ENCODE data around the gene MAP3K7CL. TPM values are rescaled to one million over a fixed set of nuclear protein-coding genes. Genes with fewer than 3 reads are reported as not detected.

The MAP3K7CL gene
- total RNA-seq, 6 experiments from 2014 or later: 2.0 to 3.5 (median 2.8) TPM

DNA sequence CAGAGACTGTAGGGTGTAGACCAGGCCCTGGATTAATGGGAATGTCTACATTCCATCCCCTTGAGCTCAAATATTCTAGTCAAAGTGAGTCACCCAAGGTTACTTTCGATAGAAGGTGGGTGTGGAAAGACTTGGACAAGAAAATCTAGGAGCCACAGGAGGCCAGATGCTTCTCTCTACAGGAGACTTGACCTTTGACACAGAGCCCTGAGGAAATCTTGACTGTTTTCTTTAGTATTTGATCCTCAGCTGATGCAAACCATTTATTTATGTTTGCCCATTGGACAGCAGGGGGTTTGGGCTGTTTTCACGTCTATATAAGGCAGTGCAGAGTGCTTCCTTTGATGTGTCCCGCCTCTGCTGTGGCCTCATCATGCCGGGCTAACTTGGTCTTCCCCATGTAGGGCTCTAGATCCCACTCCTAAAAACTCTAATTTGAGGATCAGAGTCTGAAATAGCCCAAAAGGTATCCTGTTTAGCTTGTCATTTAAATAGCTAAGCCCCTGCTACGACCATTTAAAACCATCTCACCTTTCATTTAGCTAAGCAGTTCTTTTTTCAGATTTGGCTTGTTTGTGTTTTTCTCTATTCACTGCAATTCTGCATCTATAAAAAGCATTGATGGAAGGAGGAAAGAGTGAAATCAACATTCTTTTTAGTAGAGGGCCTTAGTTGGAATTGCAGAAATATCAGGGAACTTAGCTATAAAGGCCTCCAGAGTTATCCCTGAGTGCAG is 15.5 kb upstream of the MAP3K7CL start:
- no peak overlapping the region for H3K27ac ChIP-seq
- no peak overlapping the region for H3K4me3 ChIP-seq
- TF ChIP-seq, protein P1, sequence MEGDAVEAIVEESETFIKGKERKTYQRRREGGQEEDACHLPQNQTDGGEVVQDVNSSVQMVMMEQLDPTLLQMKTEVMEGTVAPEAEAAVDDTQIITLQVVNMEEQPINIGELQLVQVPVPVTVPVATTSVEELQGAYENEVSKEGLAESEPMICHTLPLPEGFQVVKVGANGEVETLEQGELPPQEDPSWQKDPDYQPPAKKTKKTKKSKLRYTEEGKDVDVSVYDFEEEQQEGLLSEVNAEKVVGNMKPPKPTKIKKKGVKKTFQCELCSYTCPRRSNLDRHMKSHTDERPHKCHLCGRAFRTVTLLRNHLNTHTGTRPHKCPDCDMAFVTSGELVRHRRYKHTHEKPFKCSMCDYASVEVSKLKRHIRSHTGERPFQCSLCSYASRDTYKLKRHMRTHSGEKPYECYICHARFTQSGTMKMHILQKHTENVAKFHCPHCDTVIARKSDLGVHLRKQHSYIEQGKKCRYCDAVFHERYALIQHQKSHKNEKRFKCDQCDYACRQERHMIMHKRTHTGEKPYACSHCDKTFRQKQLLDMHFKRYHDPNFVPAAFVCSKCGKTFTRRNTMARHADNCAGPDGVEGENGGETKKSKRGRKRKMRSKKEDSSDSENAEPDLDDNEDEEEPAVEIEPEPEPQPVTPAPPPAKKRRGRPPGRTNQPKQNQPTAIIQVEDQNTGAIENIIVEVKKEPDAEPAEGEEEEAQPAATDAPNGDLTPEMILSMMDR (IDR thresholded peaks at IDR 0.05): no peak
- TF ChIP-seq POLR2A (IDR thresholded peaks at IDR 0.05): no peak
- DNase-seq (no peak), ATAC-seq (no peak)
- 58% methylated on average over 4 of the region's 5 CpGs for WGBS (ENCODE audit: insufficient coverage, low coverage, low lambda C conversion rate, missing lambda C conversion rate)
- no peaks in the 10 kb centered on the region for H3K36me3 ChIP-seq
- no peaks in the 10 kb centered on the region for H3K4me1 ChIP-seq
- no peaks in the 10 kb centered on the region for H3K27me3 ChIP-seq
- no peaks in the 10 kb centered on the region for H3K9me3 ChIP-seq
- intact Hi-C loops (cut with DNase I): no loop called here

DNA sequence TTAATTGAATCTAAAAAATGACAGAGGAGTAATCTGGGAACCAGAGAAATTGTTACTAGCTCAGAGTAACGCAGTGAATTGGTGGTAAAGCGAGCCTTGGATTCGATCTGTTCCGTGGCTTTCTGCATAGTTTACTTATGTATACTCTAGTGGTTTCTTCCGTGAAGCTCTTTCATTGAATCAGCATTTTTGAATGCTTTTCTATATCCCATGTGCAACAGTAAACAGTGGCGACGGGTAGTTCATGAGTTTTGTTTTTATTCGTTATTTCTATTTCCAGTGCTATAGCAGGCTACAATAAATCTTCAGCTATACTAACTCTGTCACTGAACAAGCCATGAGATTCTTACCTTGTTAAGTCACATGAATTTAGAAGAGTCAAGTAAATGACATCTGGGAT is 14.5 kb upstream of the MAP3K7CL start:
- Histone ChIP-seq H3K27me3 (no peaks in the 10 kb centered on the region), H3K27ac (no peak overlapping the region), H3K9me3 (no peaks in the 10 kb centered on the region), H3K4me1 (no peaks in the 10 kb centered on the region), H3K36me3 (no peaks in the 10 kb centered on the region), H3K4me3 (no peak overlapping the region)
- TF ChIP-seq, protein P1 (IDR thresholded peaks at IDR 0.05): no peak
- TF ChIP-seq POLR2A (IDR thresholded peaks at IDR 0.05): no peak
- WGBS (ENCODE audit: insufficient coverage, low coverage, low lambda C conversion rate, missing lambda C conversion rate): 89% methylated on average over 8 of the region's 8 CpGs
- ATAC-seq (no peak), DNase-seq (no peak)
- intact Hi-C loops (cut with DNase I): no loop called here

DNA sequence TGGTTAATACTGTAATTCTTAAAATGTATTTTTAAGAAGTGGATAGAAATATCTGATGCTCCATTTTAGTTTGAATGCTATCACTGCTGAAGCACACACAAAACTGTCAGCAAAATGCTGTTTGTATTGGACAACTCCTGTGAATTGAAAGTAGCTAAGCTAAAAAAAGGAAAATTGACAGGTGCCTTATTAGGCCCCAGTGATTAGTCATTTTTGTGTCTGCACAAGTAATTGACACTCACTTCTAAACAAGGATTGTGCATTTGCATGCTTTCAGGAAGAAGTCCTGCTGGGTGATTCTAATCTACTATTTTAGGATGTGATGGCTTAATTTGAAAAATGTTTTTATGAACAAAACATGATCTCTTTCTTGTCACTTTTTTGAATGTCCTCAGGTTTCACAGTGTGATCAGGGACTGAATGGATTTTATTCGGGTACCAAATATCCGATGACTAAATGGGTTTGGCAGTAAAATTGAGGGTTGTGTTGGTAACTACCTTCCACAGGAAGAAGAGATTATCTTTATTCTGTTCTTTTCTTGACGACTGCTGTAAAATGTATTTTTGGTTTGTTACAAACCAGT is 13.0 kb upstream of the MAP3K7CL start:
- Histone ChIP-seq H3K27ac (no peak overlapping the region), H3K9me3 (no peaks in the 10 kb centered on the region), H3K27me3 (no peaks in the 10 kb centered on the region), H3K36me3 (no peaks in the 10 kb centered on the region), H3K4me3 (no peak overlapping the region), H3K4me1 (no peaks in the 10 kb centered on the region)
- intact Hi-C loops (cut with DNase I): no loop called here
- ATAC-seq (no peak), DNase-seq (no peak)
- TF ChIP-seq, protein P1 (IDR thresholded peaks at IDR 0.05): no peak
- TF ChIP-seq POLR2A (IDR thresholded peaks at IDR 0.05): no peak
- WGBS (ENCODE audit: insufficient coverage, low coverage, low lambda C conversion rate, missing lambda C conversion rate): 90% methylated on average over 3 of the region's 3 CpGs

DNA sequence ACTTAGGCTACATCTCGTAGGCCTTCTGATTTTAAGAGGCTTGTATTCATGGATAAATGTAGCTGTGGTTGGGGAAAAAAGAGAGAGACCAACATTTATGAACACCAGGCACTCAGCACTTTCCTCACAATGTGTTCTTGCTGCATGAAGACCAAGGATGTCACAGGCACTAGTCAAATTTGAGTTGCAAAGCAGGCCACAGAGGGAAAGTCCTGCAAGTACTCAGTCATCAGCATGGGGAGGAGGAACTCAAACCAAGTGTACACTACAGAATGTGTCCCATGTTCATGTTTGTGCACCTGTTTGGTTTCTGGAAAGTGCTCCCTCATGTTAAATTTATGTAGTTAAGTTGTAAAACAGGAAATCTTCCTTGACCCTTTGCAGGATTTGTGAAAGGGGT is 8.7 kb upstream of the MAP3K7CL start:
- no peak for TF ChIP-seq POLR2A (IDR thresholded peaks at IDR 0.05)
- TF ChIP-seq, protein P1 (IDR thresholded peaks at IDR 0.05): no peak
- H3K9me3 ChIP-seq: no peaks in the 10 kb centered on the region
- intact Hi-C loops (cut with DNase I): no loop called here
- DNase-seq: no peak
- H3K27me3 ChIP-seq: no peaks in the 10 kb centered on the region
- ATAC-seq: no peak
- H3K4me3 ChIP-seq: no peak overlapping the region
- 90% methylated on average over 1 of the region's 1 CpG for WGBS (ENCODE audit: insufficient coverage, low coverage, low lambda C conversion rate, missing lambda C conversion rate)
- no peaks in the 10 kb centered on the region for H3K4me1 ChIP-seq
- no peaks in the 10 kb centered on the region for H3K36me3 ChIP-seq
- no peak overlapping the region for H3K27ac ChIP-seq
